SK-N-SH (cell line): ENCODE data around the gene STX5.

ENCODE experiments used
- CHD2 ChIP-seq: fragments of 150-350 bp; IDR thresholded peaks from 2 replicates; pipeline ENCODE4 v1.6.1; 2018; ENCODE audit warnings: low read length; ENCODE audit not compliant: partially characterized antibody
- CTCF ChIP-seq: fragments of 200-600 bp; sonication (generic); IDR thresholded peaks from 2 replicates; pipeline ENCODE4 v1.6.1; 2017; ENCODE audit warnings: antibody characterized with exemption, mild to moderate bottlenecking, moderate library complexity
- EP300 ChIP-seq, 2 experiments: IDR thresholded peaks; 2 replicates each; pipeline versions ENCODE4 v1.4.0 to v1.6.1; 2012; ENCODE audit warnings: borderline replicate concordance in 1 of 2, low read depth in 1 of 2, low read length in 1 of 2
- JUND ChIP-seq: IDR thresholded peaks from 2 replicates; pipeline ENCODE4 v1.4.0; 2012
- PBX3 ChIP-seq: IDR thresholded peaks from 2 replicates; pipeline ENCODE4; 2012
- POLR2AphosphoS5 ChIP-seq: IDR thresholded peaks from 2 replicates; pipeline ENCODE4 v1.6.1; 2012; ENCODE audit warnings: low read depth, low read length
- RCOR1 ChIP-seq: fragments of 150-350 bp; IDR thresholded peaks from 2 replicates; pipeline ENCODE4 v1.6.1; 2017; ENCODE audit warnings: antibody characterized with exemption, low read length
- REST ChIP-seq: IDR thresholded peaks from 2 replicates; pipeline ENCODE4 v1.6.1; 2012; ENCODE audit warnings: mild to moderate bottlenecking, low read depth, low read length, moderate library complexity
- SMC3 ChIP-seq: IDR thresholded peaks from 2 replicates; pipeline ENCODE4 v1.6.1; 2012; ENCODE audit warnings: low read depth, low read length, improper control_type of control experiment
- USF2 ChIP-seq: fragments of 150-350 bp; IDR thresholded peaks from 2 replicates; pipeline ENCODE4 v1.6.1; 2017; ENCODE audit warnings: antibody characterized with exemption, low read length, low read depth, borderline replicate concordance

- TF ChIP-seq RCOR1 (no peak), CTCF (no peak), SMC3 (no peak), PBX3 (no peak), POLR2AphosphoS5 (no peak), REST (no peak), USF2 (no peak), JUND (no peak), CHD2 (no peak), EP300 (IDR thresholded peaks at IDR 0.05; ENCODE audit: borderline replicate concordance in 1 of 2, low read depth in 1 of 2, low read length in 1 of 2) (no peak)
These were observed 15.3 kb downstream of the STX5 start for GRCh38 chr11:62816557-62816956.
